WTC11 (cell line): ENCODE data around the gene KIF6.

Experiments
- ATF3 ChIP-seq: sonication (generic); formaldehyde crosslinking; conservative IDR thresholded peaks from 2 replicates; pipeline ENCODE4 v1.8.1; 2022; ENCODE audit warnings: mild to moderate bottlenecking, missing genetic modification reagents
- ESRRA ChIP-seq: sonication (generic); formaldehyde crosslinking; IDR thresholded peaks from 2 replicates; pipeline ENCODE4 v1.8.1; 2022; ENCODE audit warnings: mild to moderate bottlenecking, missing genetic modification reagents, borderline replicate concordance
- NR2C2 ChIP-seq: sonication (generic); formaldehyde crosslinking; IDR thresholded peaks from 2 replicates; pipeline ENCODE4 v1.8.0; 2022; ENCODE audit warnings: mild to moderate bottlenecking, missing genetic modification reagents
- PREB ChIP-seq: sonication (generic); formaldehyde crosslinking; IDR thresholded peaks from 2 replicates; pipeline ENCODE4 v1.8.1; 2022; ENCODE audit warnings: mild to moderate bottlenecking, missing genetic modification reagents, moderate library complexity, borderline replicate concordance
- USF2 ChIP-seq: sonication (generic); formaldehyde crosslinking; IDR thresholded peaks from 2 replicates; pipeline ENCODE4 v1.8.1; 2023; ENCODE audit warnings: mild to moderate bottlenecking, missing genetic modification reagents, moderate library complexity
- ZBTB43 ChIP-seq: sonication (generic); formaldehyde crosslinking; IDR thresholded peaks from 2 replicates; pipeline ENCODE4 v1.8.1; 2023; ENCODE audit warnings: mild to moderate bottlenecking, missing genetic modification reagents

- TF ChIP-seq ZBTB43 (CRISPR knock-in tag): no peak
- TF ChIP-seq USF2 (CRISPR knock-in tag): no peak
- no peak for TF ChIP-seq NR2C2
- TF ChIP-seq ATF3: no peak
- no peak for TF ChIP-seq PREB (CRISPR knock-in tag)
- no peak for TF ChIP-seq ESRRA (CRISPR knock-in tag)
Measured at GRCh38 chr6:39685938-39686337, 39.3 kb downstream of the KIF6 start.
